Measurements from ENCODE around the gene USP49.

DNA sequence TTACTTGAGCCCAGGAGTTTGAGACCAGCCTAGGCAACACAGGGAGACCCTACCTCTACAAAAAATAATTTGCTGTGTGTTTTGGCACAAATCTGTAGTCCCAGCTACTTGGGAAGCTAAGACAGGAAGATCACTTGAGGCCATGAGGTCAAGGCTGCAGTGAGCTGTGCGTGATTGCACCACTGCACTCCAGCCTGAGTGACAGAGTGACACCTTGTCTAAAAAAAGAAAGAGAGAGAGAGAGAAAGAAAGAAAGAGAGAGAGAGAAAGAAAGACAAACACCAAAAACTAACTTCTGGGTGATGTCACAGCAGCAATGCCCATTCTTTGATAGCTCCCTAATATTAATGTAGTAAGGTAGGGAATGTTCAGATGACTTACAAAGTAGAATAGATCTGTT lies 20.4 kb downstream of the USP49 start:
- TF ChIP-seq, protein P1, sequence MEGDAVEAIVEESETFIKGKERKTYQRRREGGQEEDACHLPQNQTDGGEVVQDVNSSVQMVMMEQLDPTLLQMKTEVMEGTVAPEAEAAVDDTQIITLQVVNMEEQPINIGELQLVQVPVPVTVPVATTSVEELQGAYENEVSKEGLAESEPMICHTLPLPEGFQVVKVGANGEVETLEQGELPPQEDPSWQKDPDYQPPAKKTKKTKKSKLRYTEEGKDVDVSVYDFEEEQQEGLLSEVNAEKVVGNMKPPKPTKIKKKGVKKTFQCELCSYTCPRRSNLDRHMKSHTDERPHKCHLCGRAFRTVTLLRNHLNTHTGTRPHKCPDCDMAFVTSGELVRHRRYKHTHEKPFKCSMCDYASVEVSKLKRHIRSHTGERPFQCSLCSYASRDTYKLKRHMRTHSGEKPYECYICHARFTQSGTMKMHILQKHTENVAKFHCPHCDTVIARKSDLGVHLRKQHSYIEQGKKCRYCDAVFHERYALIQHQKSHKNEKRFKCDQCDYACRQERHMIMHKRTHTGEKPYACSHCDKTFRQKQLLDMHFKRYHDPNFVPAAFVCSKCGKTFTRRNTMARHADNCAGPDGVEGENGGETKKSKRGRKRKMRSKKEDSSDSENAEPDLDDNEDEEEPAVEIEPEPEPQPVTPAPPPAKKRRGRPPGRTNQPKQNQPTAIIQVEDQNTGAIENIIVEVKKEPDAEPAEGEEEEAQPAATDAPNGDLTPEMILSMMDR (conservative IDR thresholded peaks at IDR 0.05; ENCODE audit: low read length) = no peak
- no peak for TF ChIP-seq EZH2phosphoT487 (IDR thresholded peaks at IDR 0.05; ENCODE audit: borderline replicate concordance, low read depth, low read length)

Measured in OCI-LY7 (cell line).